GM18502 (cell line): ENCODE measurements around the gene FBXO2.
"Not testable (repeated sequence)": the region's sequence is repeated elsewhere in the genome, so short reads cannot be mapped to it uniquely, and the experiment has no call there.

ENCODE experiments used
- ATAC-seq: cut with Tn5 transposase; IDR thresholded peaks from one replicate; pipeline ENCODE4 v1.9.1; 2021; ENCODE audit warnings: mild to moderate bottlenecking; ENCODE audit not compliant: unreplicated experiment, poor library complexity

Gene FBXO2

DNA sequence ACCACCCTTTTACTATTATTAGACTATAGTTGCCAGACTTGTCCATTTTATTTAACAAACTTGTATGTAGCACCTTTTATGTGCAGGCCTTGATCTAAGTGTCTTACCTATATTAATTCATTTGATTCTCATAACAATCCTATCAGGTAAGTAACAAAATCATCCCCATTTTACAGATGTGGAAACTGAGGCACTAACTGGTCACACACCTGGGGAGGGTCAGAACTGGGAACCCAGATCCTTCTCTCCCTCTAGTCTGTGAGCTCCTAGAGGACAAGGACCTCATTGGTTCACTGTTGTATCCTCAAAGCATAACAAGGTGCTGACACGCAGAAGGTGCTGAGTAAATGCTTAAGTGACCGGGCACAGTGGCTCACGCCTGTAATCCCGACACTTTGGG is 14.9 kb downstream of the FBXO2 start:
- ATAC-seq, result no peak

- no peak for ATAC-seq
Observed at GRCh38 chr1:11638121-11638520, 16.1 kb downstream of the FBXO2 start.

- no peak for ATAC-seq
Observed at GRCh38 chr1:11634365-11635192, 19.6 kb downstream of the FBXO2 start.

- no peak for ATAC-seq
Observed at GRCh38 chr1:11629184-11630016, 24.8 kb downstream of the FBXO2 start.

DNA sequence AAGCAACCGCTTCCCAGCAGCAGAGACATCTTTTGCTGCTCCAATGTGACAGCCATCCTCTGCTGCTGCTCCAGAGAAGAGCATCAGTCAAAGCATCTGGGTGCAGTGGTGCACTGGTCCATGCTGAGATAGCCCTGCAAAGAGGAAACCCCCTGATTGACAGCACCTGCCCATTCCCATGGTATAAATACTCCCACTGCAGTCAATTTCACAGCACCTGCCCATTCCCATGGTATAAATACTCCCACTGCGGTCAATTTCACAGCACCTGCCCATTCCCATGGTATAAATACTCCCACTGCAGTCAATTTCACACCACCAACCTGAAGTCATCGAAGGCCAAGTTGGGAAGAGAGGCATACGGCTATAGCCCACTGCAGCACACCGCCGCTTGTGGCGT is 25.5 kb downstream of the FBXO2 start:
- ATAC-seq, result no peak

GRCh38 chr1:11626551-11626950 is 27.7 kb downstream of the FBXO2 start:
- ATAC-seq, result no peak

DNA sequence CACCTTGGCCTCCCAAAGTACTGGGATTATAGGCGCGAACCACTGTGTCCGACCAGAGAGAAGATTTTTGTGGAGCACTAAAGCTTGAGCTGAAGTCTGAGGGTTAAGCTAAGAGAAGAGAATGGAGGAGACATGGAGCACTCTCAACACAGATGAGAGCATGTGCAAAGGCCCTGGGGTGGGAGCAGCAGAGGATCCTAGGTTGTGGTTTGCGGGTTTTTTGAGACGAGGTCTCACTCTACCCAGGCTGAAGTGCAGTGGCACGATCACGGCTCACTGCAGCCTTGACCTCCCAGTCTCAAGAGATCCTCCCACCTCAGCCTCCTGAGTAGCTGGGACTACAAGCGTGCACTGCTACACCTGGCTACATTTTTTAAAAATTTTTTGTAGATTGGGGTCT is 30.5 kb downstream of the FBXO2 start:
- ATAC-seq, result no peak

DNA sequence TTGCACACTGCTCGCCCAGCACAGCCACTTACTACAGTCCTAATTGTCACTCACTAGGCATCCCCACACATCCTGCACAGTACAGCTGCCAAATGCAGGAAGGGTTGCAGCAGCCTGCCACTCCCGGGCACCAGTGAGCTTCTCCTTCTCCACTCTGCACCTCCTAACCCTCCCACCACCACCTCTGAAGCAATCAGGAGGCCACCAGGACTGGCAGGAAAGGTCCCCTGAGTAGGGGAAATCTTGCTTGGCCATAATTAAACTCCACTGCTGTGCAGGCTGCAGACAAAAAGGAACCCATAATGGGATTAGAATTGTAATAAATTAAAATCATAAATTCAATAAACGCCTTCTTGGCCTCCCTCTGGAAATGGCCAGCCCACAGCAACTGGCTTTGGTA is 31.8 kb downstream of the FBXO2 start:
- no peak for ATAC-seq

DNA sequence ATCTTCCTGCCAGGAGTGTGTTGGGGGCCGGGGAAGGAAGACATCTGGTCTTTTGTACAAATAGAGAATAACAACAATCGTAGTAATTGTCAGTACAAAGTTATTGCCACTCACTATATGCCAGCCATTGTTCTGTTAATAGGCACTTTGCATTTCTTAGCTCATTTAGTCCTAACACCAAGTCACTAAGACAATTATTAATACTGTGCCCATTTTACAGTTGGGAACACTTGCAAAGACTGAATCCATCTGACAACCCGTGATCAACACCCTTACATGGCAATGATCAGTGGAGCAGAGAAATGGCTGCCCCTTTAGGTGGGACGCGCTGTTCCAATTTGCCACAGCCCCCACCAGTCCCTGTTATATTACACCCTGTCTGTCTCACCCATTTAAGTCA is 33.3 kb downstream of the FBXO2 start:
- no peak for ATAC-seq

GRCh38 chr1:11620405-11620804 is 33.8 kb downstream of the FBXO2 start:
- no peak for ATAC-seq

DNA sequence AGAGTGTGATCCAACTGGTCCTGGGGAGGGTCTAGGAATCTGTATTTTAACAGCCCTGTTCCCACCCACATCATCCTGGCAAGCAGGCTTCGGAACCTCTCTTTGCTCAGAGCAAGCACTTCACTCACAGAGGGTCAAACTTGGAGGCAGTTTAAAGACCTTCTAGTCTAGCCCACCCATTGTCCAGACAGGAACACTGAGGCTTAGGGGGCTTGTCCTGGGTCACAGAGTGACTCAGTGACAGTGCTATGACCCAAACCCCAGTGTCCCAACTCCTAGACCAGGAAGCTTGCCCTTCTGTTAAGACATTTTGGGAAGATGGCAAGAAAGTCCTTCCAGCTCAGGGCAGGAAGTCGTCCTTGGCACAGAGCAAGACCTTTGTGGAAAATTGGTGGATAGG is 36.5 kb downstream of the FBXO2 start:
- no peak for ATAC-seq

- no peak for ATAC-seq
Observed at GRCh38 chr1:11617314-11617713, 36.9 kb downstream of the FBXO2 start.

GRCh38 chr1:11616766-11617165 is 37.5 kb downstream of the FBXO2 start:
- ATAC-seq, result no peak

- no peak for ATAC-seq
Observed at GRCh38 chr1:11615090-11615489, 39.1 kb downstream of the FBXO2 start.

DNA sequence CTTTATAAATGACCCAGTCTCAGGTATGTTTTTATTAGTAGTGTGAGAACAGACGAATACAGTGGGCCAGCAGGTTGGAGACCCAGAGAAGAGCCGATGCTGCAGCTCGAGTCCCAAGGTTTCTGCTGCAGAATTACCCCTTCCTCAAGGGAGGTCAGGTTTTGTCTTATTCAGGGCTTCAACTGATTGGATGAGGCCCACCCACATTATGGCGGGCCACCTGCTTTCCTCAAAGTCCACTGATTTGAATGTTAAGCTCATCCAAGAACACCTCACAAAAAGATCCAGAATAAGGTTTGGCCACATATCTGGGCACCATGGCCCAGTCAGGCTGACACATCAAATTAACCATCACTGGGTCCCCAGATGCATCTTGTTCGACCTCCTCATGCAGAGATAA is 40.9 kb downstream of the FBXO2 start:
- no peak for ATAC-seq

DNA sequence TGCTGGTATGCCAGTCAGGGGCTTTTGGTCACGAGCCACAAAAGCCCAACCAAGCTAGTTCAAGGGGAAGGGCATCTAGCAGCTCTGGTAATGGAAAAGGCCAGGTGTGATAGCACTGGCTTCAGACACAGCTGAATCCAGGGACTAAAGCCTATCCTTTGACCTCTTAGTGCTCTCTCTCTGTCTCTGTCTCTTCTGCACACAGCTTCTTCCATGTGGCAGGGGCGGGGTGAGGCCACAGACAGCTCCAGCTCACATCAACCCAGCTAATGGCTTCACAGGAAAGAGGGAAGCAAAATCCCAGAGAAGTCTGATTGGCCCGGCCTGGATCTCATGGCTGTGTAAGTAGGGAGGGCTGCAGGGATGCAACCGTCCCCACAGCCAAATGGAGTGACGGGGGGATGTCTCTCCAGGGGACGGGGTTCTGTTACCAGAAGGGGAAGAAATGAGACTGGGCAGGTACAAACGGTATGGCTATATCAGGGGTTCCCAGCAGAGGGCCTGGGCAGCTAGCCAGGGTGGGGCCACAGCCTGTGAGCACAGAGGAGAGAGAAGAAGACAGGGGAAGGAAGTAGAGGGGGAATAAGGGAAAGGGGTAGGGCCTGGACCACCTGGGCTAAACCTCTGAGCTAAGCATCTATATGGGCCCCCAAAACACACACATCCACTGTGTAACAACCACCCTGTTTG is 42.4 kb downstream of the FBXO2 start:
- ATAC-seq, result no peak

DNA sequence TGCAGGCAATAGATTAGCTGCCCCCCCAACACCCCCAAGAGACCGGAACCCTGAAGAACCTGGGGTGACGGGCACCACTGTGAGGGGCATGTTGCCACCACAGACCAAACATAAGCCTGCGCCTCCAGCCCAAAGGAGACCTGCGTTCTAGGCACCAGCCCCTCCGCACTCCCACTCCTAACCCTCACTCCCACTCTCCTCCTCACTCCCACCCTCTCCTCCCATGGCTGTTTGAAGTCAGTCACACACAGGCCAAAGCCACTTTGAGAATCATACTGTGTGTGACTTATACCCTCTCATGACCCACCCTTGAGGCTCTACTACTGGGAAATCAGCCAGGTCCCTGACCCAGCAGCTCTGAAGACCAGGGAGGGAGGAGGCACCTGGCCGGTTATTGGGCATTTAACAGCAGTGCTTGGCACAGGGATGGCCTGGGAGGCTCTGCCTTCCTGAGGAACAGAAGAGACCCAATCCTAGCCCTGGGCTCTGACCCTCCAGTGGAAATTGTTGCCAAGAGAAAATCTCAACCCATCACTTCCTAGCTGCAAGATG is 43.5 kb downstream of the FBXO2 start:
- ATAC-seq, result no peak

- not testable (repeated sequence) for ATAC-seq
Observed at GRCh38 chr1:11609378-11609777, 44.9 kb downstream of the FBXO2 start.

DNA sequence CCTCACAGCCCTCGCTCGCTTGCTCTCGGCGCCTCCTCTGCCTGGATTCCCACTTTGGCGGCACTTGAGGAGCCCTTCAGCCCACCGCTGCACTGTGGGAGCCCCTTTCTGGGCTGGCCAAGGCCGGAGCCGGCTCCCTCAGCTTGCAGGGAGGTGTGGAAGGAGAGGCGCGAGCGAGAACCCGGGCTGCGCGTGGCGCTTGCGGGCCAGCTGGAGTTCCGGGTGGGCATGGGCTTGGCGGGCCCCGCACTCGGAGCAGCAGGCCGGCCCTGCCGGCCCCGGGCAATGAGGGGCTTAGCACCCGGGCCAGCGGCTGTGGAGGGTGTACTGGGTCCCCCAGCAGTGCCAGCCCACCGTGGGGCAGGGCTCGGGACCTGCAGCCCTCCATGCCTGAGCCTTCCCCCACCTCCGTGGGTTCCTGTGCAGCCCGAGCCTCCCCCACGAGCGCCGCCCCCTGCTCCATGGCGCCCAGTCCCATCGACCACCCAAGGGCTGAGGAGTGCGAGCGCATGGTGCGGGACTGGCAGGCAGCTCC is 45.6 kb downstream of the FBXO2 start:
- not testable (repeated sequence) for ATAC-seq

DNA sequence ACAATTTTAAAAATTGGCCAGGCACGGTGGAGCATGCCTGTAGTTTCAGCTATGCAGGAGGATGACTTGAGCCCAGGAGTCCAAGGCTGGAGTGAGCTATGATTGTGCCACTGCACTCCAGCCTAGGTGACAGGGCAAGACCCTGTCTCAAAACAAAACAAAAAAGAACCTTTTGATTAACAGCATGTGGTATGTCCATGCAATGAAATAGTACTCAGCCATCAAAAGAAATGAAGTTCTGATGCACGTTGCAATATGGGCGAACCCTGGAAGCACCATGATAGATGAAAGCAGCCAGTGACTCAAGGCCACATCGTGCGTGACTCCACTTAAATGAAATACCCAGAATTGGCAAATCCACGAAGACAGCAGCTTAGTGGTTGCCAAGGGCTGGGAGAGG is 47.5 kb downstream of the FBXO2 start:
- no peak for ATAC-seq
